Endothelial cell of umbilical vein (primary cell): Measurements from ENCODE around the gene COX10. TPM values are rescaled to one million over a fixed set of nuclear protein-coding genes. Genes with fewer than 3 reads are reported as not detected.

Experiments
- BruUV-seq: library from RNA; stranded (reverse); fragments of 400-500 nt; replicated peaks from 2 replicates; lab custom pipeline; 2021; lab: Mats Ljungman, UMichigan
- CTCF ChIA-PET: fragments of 300-600, 350-600 bp; sonication (Branson Sonifier 250); formaldehyde crosslinking; loops from one replicate; lab custom pipeline; 2021; ENCODE audit warnings: antibody characterized with exemption, inconsistent platforms; lab: Charles Lee
- POLR2A ChIA-PET: fragments of 300-600, 350-600 bp; sonication (Branson Sonifier 250); formaldehyde crosslinking; loops from one replicate; lab custom pipeline; 2021; ENCODE audit warnings: antibody characterized with exemption, inconsistent platforms; lab: Charles Lee
- DNase-seq: peaks from one replicate; pipeline ENCODE4 v3.0.0-alpha.2; 2011; ENCODE audit warnings: low read depth, low spot score
- FAIRE-seq: peaks from 2 replicates; lab custom pipeline; 2011; peaks lifted over from hg19 to GRCh38; lab: Jason Lieb, UNC
- H2AFZ ChIP-seq: 2 replicates; pipeline ENCODE4 v1.6.0; 2012; ENCODE audit warnings: low read depth, low read length, control low read depth, inconsistent platforms
- H3K27ac ChIP-seq: 2 replicates; pipeline ENCODE4 v1.5.1; 2011; ENCODE audit warnings: low read depth, mild to moderate bottlenecking, control low read depth, low read length, moderate library complexity; ENCODE audit not compliant: insufficient read depth
- H3K27me3 ChIP-seq, 2 experiments: 2 replicates each; pipeline versions ENCODE4 v1.6.0 to v1.6.1; 2011; ENCODE audit warnings: low read length in 2 of 2, mixed read lengths in 1 of 2; ENCODE audit not compliant: control insufficient read depth in 2 of 2, insufficient read depth in 2 of 2
- H3K36me3 ChIP-seq, 2 experiments: 2 replicates in 1 of 2; 3 replicates in 1 of 2; pipeline ENCODE4 v1.5.1; 2011; ENCODE audit warnings: low read length in 2 of 2, mild to moderate bottlenecking in 1 of 2, moderate library complexity in 1 of 2; ENCODE audit not compliant: control insufficient read depth in 2 of 2, insufficient read depth in 2 of 2; ENCODE audit errors: extremely low read depth in 1 of 2
- H3K4me1 ChIP-seq: 3 replicates; pipeline ENCODE4 v1.5.1; 2011; ENCODE audit warnings: mild to moderate bottlenecking, low read length; ENCODE audit not compliant: control insufficient read depth, insufficient read depth; ENCODE audit errors: extremely low read depth
- H3K4me2 ChIP-seq: 2 replicates; pipeline ENCODE4 v1.6.1; 2011; ENCODE audit warnings: low read length, control low read depth, mixed read lengths; ENCODE audit not compliant: insufficient read depth
- H3K4me3 ChIP-seq, 3 experiments: fragments of 200-600 bp in 1 of 3; sonication (generic), shearing (Covaris generic) in 1 of 3; replicated peaks in 1 of 3; 2 replicates each; pipeline ENCODE4 v1.5.1; 2011 to 2016; ENCODE audit warnings: control low read depth in 3 of 3, low read length in 3 of 3, mild to moderate bottlenecking in 2 of 3, inconsistent platforms in 1 of 3, low read depth in 1 of 3, moderate library complexity in 1 of 3; ENCODE audit not compliant: insufficient read depth in 1 of 3
- H3K79me2 ChIP-seq: 2 replicates; pipeline ENCODE4 v1.6.0; 2012; ENCODE audit warnings: low read length, inconsistent platforms; ENCODE audit not compliant: control insufficient read depth, insufficient read depth
- H3K9ac ChIP-seq: replicated peaks from 2 replicates; pipeline ENCODE3; 2011; ENCODE audit warnings: low read length, control low read depth; ENCODE audit not compliant: insufficient read depth; ENCODE audit errors: extremely low read depth
- H3K9me1 ChIP-seq: replicated peaks from 3 replicates; pipeline ENCODE4 v1.6.0; 2011; ENCODE audit warnings: mild to moderate bottlenecking, low read length; ENCODE audit not compliant: control insufficient read depth, insufficient read depth; ENCODE audit errors: extremely low read depth
- H3K9me3 ChIP-seq: replicated peaks from 2 replicates; pipeline ENCODE4 v1.5.1; 2012; ENCODE audit warnings: low read length, inconsistent platforms; ENCODE audit not compliant: control insufficient read depth, insufficient read depth
- H4K20me1 ChIP-seq: replicated peaks from 2 replicates; pipeline ENCODE3; 2011; ENCODE audit warnings: mild to moderate bottlenecking, low read length; ENCODE audit not compliant: control insufficient read depth, insufficient read depth; ENCODE audit errors: extremely low read depth
- EZH2 ChIP-seq: IDR thresholded peaks from 2 replicates; pipeline ENCODE4 v1.6.1; 2012; ENCODE audit warnings: borderline replicate concordance, low read depth, mild to moderate bottlenecking, moderate library complexity, low read length, inconsistent platforms; ENCODE audit not compliant: severe bottlenecking
- FOS ChIP-seq: IDR thresholded peaks from 2 replicates; pipeline ENCODE4 v1.6.1; 2011; ENCODE audit warnings: mild to moderate bottlenecking, low read length, moderate library complexity, borderline replicate concordance; ENCODE audit not compliant: insufficient read depth
- GATA2 ChIP-seq: IDR thresholded peaks from 2 replicates; pipeline ENCODE4 v1.7.0; 2011; ENCODE audit warnings: low read depth, mild to moderate bottlenecking, moderate library complexity, mixed read lengths, low read length; ENCODE audit not compliant: insufficient read length, insufficient read depth
- JUN ChIP-seq: IDR thresholded peaks from 2 replicates; pipeline ENCODE4 v1.6.1; 2011; ENCODE audit warnings: borderline replicate concordance, low read depth; ENCODE audit not compliant: insufficient read length, insufficient read depth
- MYC ChIP-seq: IDR thresholded peaks from one replicate; pipeline ENCODE4 v1.6.1; 2011; ENCODE audit warnings: mild to moderate bottlenecking, low read depth, low read length
- POLR2A ChIP-seq: IDR thresholded peaks from 2 replicates; pipeline ENCODE4 v1.6.1; 2012; ENCODE audit warnings: low read depth, mild to moderate bottlenecking, control low read depth, low read length
- POLR2AphosphoS5 ChIP-seq: IDR thresholded peaks from 2 replicates; pipeline ENCODE4 v1.6.1; 2012; ENCODE audit warnings: low read depth, mild to moderate bottlenecking, control low read depth, low read length, moderate library complexity; ENCODE audit not compliant: insufficient read depth
- dilution Hi-C: fragments of 300-500 bp; cut with MboI; formaldehyde crosslinking; loops from one replicate; pipeline ENCODE4 v1.15.0; 2019; ENCODE audit warnings: low sequenced_read_pairs; ENCODE audit not compliant: extremely low pct_ligation_motif_present
- intact Hi-C: fragments of 100-400 bp; cut with micrococcal nuclease; formaldehyde crosslinking; loops from one replicate; pipeline ENCODE4 v1.10.0; 2022
- polyA plus RNA-seq, 4 experiments: library from polyadenylated mRNA; depleted of rRNA in 3 of 4; stranded (reverse) in 3 of 4; unstranded in 1 of 4; fragments of >200 nt; gene quantifications; 2 replicates each; pipeline versions ENCODE4 v1.2.1 to v1.2.3, GENCODE V29; 2011 to 2012; ENCODE audit warnings: missing spikeins in 1 of 4
- total RNA-seq: library from RNA; stranded (reverse); gene quantifications from 2 replicates; pipeline ENCODE4 v1.2.3, GENCODE V29; 2021
- TF ChIP-seq, protein P1 (sequence below): IDR thresholded peaks from 2 replicates; pipeline ENCODE4 v1.6.1; 2011; ENCODE audit not compliant: insufficient read depth, insufficient read length
- TF ChIP-seq, protein P2 (sequence below), 2 donors: IDR thresholded peaks; 1 replicate in 1 of 2; 2 replicates in 1 of 2; pipeline ENCODE4 v1.5.1; 2011; ENCODE audit warnings: low read length in 2 of 2, mild to moderate bottlenecking in 2 of 2, moderate library complexity in 2 of 2, control low read depth in 1 of 2, inconsistent platforms in 1 of 2, low read depth in 1 of 2; ENCODE audit not compliant: insufficient read depth in 1 of 2; ENCODE audit errors: extremely low read depth in 1 of 2

COX10 gene
- total and polyA plus RNA-seq, 2 donors (not counting 3 experiments of a cell fraction or from before 2014, with no cell fraction given) = 9.8 to 12.1 TPM

DNA sequence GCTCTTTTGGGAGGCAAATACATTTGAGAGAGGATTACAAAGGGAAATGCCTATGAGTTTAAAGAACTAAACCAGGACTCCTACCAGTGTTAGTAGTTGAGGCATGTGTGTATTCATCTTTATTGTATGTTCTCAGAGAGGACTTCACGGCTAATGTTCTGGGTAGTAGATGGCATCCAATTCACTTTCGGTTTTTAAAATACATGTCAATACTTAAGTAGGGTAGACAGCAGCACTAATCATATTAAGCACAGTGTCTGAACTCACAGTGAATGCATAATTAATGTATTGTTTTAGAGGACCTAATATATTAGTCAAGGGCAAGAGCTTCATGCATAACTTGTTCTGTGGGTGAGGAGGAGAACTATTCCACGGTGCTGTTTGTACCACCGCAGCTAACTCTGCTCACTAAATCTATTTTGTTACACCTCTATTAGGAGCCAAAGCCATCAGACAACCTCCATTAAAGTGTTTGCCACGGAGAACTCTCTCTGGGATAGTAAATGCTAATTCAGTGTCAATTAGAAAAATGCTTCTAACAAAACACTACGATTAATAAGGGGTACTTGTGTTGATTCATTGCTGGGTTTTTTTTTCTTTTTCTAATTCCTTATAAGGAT lies 56.3 kb downstream of the COX10 start:
- no peak overlapping the region for H2AFZ ChIP-seq
- POLR2A ChIA-PET = no interaction called here

More for the DNA sequence above, 56.3 kb downstream of the COX10 start:
- TF ChIP-seq GATA2 (no peak), POLR2AphosphoS5 (no peak), FOS (no peak), EZH2 (no peak), JUN (no peak), MYC (no peak), POLR2A (no peak)
- TF ChIP-seq, protein P1, sequence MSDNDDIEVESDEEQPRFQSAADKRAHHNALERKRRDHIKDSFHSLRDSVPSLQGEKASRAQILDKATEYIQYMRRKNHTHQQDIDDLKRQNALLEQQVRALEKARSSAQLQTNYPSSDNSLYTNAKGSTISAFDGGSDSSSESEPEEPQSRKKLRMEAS = no peak
- TF ChIP-seq, protein P2, sequence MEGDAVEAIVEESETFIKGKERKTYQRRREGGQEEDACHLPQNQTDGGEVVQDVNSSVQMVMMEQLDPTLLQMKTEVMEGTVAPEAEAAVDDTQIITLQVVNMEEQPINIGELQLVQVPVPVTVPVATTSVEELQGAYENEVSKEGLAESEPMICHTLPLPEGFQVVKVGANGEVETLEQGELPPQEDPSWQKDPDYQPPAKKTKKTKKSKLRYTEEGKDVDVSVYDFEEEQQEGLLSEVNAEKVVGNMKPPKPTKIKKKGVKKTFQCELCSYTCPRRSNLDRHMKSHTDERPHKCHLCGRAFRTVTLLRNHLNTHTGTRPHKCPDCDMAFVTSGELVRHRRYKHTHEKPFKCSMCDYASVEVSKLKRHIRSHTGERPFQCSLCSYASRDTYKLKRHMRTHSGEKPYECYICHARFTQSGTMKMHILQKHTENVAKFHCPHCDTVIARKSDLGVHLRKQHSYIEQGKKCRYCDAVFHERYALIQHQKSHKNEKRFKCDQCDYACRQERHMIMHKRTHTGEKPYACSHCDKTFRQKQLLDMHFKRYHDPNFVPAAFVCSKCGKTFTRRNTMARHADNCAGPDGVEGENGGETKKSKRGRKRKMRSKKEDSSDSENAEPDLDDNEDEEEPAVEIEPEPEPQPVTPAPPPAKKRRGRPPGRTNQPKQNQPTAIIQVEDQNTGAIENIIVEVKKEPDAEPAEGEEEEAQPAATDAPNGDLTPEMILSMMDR (IDR thresholded peaks at IDR 0.05; ENCODE audit: extremely low read depth in 1 of 2, insufficient read depth in 1 of 2, low read depth in 1 of 2, low read length in 2 of 2) = no peak
- no peaks in the 10 kb centered on the region for H4K20me1 ChIP-seq
- no peak overlapping the region for H3K9ac ChIP-seq
- no peak overlapping the region for H3K4me2 ChIP-seq
- peaks cover 3% of the 10 kb centered on the region for H3K79me2 ChIP-seq
- FAIRE-seq (no peak), DNase-seq (no peak)
- H3K27ac ChIP-seq = no peak overlapping the region
- H3K9me1 ChIP-seq = no peaks in the 10 kb centered on the region
- H3K4me3 ChIP-seq = no peak overlapping the region
- peaks cover 6% of the 10 kb centered on the region for H3K4me1 ChIP-seq
- CTCF ChIA-PET = interaction anchor here (1.4 kb wide), 1 partner anchor 26 kb away, joined by 4 read pairs; no protein-coding TSS in a partner anchor
- BruUV-seq = no TSS peak
- no peaks in the 10 kb centered on the region for H3K36me3 ChIP-seq
- H3K9me3 ChIP-seq = no peaks in the 10 kb centered on the region
- H3K27me3 ChIP-seq = no peaks in the 10 kb centered on the region
- intact Hi-C loops = no loop called here
- dilution Hi-C loops = no loop called here
